ENCODE data around the gene ZNF23.

ZNF23 gene

DNA sequence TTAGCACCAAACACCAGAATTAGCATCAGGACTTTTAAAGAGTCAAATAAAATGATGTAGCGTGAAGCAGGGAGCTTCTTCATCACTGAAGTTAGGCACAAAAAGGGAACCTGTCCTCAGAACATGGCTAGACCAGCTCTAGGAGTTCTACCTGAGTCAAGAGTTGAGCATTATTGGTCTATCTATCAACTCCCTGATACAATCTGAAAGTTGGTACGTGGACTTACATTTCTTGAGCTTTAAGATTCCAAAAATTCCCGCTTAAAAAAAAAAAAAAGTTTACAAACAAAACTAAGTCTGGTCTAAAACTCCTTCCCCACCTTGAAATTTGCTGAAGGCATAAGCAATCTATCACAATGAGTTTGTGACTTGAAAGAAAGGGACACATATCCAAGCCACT lies 32.5 kb downstream of the ZNF23 start:
- TF ChIP-seq TAF1 (IDR thresholded peaks at IDR 0.05; ENCODE audit: borderline replicate concordance, insufficient read depth, low read length) (no peak), POLR2AphosphoS5 (IDR thresholded peaks at IDR 0.05; ENCODE audit: low read depth, low read length) (no peak), SIN3A (IDR thresholded peaks at IDR 0.05; ENCODE audit: borderline replicate concordance, insufficient read depth, low read length) (no peak), REST (IDR thresholded peaks at IDR 0.05; ENCODE audit: insufficient read depth in 1 of 2, low read depth in 2 of 2, low read length in 2 of 2) (no peak), FOXP2 (optimal IDR thresholded peaks at IDR 0.05; ENCODE audit: borderline replicate concordance, extremely low read depth, extremely low read length, insufficient read depth) (no peak)

GRCh38 chr16:71428883-71429282 lies 33.2 kb downstream of the ZNF23 start:
- TF ChIP-seq SIN3A (IDR thresholded peaks at IDR 0.05; ENCODE audit: borderline replicate concordance, insufficient read depth, low read length) (no peak), POLR2AphosphoS5 (IDR thresholded peaks at IDR 0.05; ENCODE audit: low read depth, low read length) (no peak), REST (IDR thresholded peaks at IDR 0.05; ENCODE audit: insufficient read depth in 1 of 2, low read depth in 2 of 2, low read length in 2 of 2) (no peak), FOXP2 (optimal IDR thresholded peaks at IDR 0.05; ENCODE audit: borderline replicate concordance, extremely low read depth, extremely low read length, insufficient read depth) (no peak), TAF1 (IDR thresholded peaks at IDR 0.05; ENCODE audit: borderline replicate concordance, insufficient read depth, low read length) (no peak)

GRCh38 chr16:71428385-71428784 lies 33.7 kb downstream of the ZNF23 start:
- TF ChIP-seq POLR2AphosphoS5 (IDR thresholded peaks at IDR 0.05; ENCODE audit: low read depth, low read length) (no peak), SIN3A (IDR thresholded peaks at IDR 0.05; ENCODE audit: borderline replicate concordance, insufficient read depth, low read length) (no peak), REST (IDR thresholded peaks at IDR 0.05; ENCODE audit: insufficient read depth in 1 of 2, low read depth in 2 of 2, low read length in 2 of 2) (no peak), TAF1 (IDR thresholded peaks at IDR 0.05; ENCODE audit: borderline replicate concordance, insufficient read depth, low read length) (no peak), FOXP2 (optimal IDR thresholded peaks at IDR 0.05; ENCODE audit: borderline replicate concordance, extremely low read depth, extremely low read length, insufficient read depth) (no peak)

DNA sequence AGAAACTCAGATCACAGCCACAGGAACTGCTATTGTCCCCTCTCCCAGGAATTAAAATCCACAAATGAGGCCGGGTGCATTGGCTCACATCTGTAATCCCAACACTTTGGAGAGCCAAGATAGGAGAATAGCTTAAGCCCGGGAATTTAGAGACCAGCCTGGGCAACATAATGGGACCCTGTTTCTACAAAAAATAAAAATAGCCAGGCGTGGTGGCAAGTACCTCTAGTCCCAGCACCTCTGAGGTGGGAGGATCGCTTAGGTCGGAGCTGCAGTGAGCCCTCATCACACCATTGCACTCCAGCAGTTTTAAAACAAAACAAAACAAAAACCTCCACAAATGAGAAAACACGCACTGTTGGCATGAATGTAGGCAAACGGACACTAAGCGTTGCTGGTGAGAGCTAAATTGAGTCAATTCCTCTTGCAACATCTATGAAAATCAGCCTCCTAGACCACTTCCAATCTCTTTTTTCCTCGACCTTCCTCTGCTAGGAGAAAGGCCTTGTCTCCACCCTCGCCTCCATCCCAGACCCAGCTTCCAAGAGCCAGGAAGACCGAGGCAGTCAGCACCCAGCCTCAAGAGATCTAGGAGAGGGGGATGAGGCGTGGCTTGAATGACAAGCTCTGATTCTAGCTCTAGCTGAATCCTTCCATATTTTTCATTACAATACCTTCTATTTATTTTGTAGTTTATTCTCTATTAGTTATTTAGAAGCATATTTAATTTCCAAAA lies 35.0 kb downstream of the ZNF23 start:
- TF ChIP-seq SIN3A (IDR thresholded peaks at IDR 0.05; ENCODE audit: borderline replicate concordance, insufficient read depth, low read length) = no peak
- no peak for TF ChIP-seq TAF1 (IDR thresholded peaks at IDR 0.05; ENCODE audit: borderline replicate concordance, insufficient read depth, low read length)
- TF ChIP-seq FOXP2 (optimal IDR thresholded peaks at IDR 0.05; ENCODE audit: borderline replicate concordance, extremely low read depth, extremely low read length, insufficient read depth) = no peak
- TF ChIP-seq POLR2AphosphoS5 (IDR thresholded peaks at IDR 0.05; ENCODE audit: low read depth, low read length) = no peak
- TF ChIP-seq REST (IDR thresholded peaks at IDR 0.05; ENCODE audit: insufficient read depth in 1 of 2, low read depth in 2 of 2, low read length in 2 of 2) = no peak
